Subcutaneous adipose tissue (tissue), 4 donors: ENCODE results near the gene ANKLE2. TPM values are rescaled to one million over a fixed set of nuclear protein-coding genes. Genes with fewer than 3 reads are reported as not detected.

Experiments
- total RNA-seq, 4 donors: library from RNA; depleted of rRNA; stranded (reverse); fragments of >200 nt; gene quantifications; one replicate each; pipeline ENCODE4 v1.1.0, GENCODE V29; 2016
- TF ChIP-seq, protein P1 (sequence below): fragments of 450-650 bp; IDR thresholded peaks from one replicate; pipeline ENCODE4 v1.5.1; 2016; ENCODE audit warnings: low read depth, mild to moderate bottlenecking, control low read depth, antibody characterized with exemption, moderate library complexity

The ANKLE2 gene
- total RNA-seq, 4 donors from 2014 or later: 66.0 to 77.2 (median 75.4) TPM

DNA sequence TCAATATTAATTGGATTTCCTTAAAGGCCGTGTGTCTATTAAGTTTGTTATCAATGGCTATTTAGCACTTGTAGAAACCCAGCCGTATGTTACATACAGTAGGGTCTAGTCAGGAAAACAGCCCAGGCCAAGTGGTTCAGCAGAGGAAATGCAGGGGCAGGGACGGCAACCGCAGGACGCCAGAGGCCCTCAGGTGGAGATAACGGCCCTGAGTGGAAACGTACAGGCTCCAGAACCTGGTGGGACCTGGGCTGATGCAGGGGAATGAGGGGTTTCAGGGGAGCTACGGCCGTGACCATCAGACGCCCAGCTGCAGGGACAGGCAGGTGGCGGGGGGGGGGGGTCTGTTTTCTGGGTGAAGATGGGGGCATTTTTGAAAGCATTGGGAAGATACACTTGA, 3.7 kb upstream of the ANKLE2 start:
- TF ChIP-seq, protein P1, sequence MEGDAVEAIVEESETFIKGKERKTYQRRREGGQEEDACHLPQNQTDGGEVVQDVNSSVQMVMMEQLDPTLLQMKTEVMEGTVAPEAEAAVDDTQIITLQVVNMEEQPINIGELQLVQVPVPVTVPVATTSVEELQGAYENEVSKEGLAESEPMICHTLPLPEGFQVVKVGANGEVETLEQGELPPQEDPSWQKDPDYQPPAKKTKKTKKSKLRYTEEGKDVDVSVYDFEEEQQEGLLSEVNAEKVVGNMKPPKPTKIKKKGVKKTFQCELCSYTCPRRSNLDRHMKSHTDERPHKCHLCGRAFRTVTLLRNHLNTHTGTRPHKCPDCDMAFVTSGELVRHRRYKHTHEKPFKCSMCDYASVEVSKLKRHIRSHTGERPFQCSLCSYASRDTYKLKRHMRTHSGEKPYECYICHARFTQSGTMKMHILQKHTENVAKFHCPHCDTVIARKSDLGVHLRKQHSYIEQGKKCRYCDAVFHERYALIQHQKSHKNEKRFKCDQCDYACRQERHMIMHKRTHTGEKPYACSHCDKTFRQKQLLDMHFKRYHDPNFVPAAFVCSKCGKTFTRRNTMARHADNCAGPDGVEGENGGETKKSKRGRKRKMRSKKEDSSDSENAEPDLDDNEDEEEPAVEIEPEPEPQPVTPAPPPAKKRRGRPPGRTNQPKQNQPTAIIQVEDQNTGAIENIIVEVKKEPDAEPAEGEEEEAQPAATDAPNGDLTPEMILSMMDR: no peak

GRCh38 chr12:132764231-132764630, 2.6 kb upstream of the ANKLE2 start:
- TF ChIP-seq, protein P1: no peak

- TF ChIP-seq, protein P1: no peak
Measured at GRCh38 chr12:132761921-132762583, 420 bp upstream of the ANKLE2 start.

DNA sequence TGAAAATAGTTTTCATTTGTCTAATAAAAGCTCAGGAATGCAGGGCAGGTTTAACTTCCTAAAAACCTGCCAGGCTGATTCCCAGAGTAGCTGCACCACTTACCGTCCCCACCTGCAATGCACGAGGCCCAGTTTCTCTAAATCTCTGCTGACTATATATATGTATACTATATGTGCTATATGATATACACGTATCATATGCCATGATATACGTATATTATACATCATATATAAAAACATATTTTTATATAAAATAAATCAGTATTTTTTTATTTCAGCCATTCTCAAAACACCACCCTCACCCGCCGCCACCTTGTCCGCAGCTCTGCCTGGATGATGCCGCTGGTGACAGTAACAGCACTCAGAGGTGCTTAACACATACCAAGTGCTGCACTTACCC, 2.3 kb downstream of the ANKLE2 start:
- TF ChIP-seq, protein P1: no peak

GRCh38 chr12:132754160-132754932, 7.3 kb downstream of the ANKLE2 start:
- TF ChIP-seq, protein P1: no peak

- TF ChIP-seq, protein P1: no peak
Measured at GRCh38 chr12:132748319-132748718, 13.3 kb downstream of the ANKLE2 start.

- TF ChIP-seq, protein P1: no peak
Measured at GRCh38 chr12:132747896-132748295, 13.7 kb downstream of the ANKLE2 start.
